ENCODE data around the gene DPCD. TPM values are rescaled to one million over a fixed set of nuclear protein-coding genes. Genes with fewer than 3 reads are reported as not detected.

DPCD gene
- not detected for total RNA-seq
- 1 to 10 TPM in 3 of 4 donors, under 1 TPM in 1; 0.99 to 1.7 (median 1.1) TPM for polyA plus RNA-seq

DNA sequence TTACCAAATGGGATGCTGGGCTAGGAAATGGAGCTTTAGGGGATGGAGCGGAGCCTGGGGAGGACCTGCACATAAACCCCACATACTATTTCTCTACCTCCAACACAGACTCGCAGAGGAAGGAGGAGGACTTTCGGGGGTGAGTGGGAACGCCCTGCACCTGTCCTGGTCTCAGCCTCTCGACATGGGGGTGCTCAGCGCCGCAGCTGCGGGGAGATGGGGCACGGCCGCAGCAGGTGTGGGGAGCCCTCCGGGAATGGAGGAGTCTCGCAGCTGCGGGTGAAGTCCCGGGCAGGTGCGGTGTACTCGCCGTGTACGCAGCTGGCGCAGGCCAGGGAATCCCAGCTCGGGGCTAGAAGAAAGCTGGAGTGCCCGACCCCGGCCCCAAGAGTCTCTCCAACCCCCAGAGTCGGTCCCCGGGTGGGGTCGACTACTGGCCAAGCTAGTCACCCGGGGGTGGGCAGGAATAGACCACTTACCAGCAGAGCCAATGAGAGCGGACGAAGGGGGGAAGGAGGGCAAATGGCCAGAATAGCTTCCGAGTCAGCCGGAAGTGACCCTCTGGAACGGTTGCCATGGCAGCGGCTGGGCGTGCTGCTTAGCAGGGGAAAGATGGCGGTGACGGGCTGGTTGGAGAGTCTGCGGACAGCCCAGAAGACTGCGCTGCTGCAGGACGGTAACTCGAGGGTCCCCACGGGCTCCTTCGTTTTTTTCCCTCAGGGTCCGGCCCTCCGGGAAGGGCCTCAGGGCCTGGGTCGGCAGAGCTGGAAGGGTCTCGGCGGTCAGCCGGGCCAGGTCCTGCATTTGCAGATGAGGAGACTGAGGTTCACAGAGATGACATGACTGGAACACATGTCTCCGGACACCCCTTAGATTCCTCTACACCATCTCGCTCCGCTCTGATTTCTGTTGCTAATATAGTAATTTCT is at the start of gene DPCD, which contains the start of gene POLL:
DPCD (plus strand) TSS at position 597 of the 929 bp plus-strand sequence; CDS start at position 613, 16 bp downstream.
POLL (minus strand) TSS at position 533 of the 929 bp plus-strand sequence. CDS start 897 bp downstream, outside the sequence.
- DNase-seq (peak; percentile 81 to 91 (median 85)), ATAC-seq (ENCODE audit: low read depth in 2 of 2) (peak; percentile 91 to 94)
- Mint-ChIP-seq H3K27ac (peak within 1 kb of the TSS; percentile 77 to 93 (median 87)), H3K36me3 (peaks cover 16% of the 10 kb centered on the region), H3K27me3 (peaks cover 6% of the 10 kb centered on the region), H3K4me3 (peak within 1 kb of the TSS; percentile 94 to 97 (median 95)), H3K9me3 (no peaks in the 10 kb centered on the region), H3K4me1 (peaks cover 0 to 46% (median 28%) of the 10 kb centered on the region in 4 donors)
- Histone ChIP-seq H3K36me3 (ENCODE audit: control insufficient read depth, insufficient read depth, low read length) (peaks cover 10% of the 10 kb centered on the region), H3K4me3 (ENCODE audit: low read depth, low read length) (peak within 1 kb of the TSS; percentile 86), H3K27me3 (ENCODE audit: control insufficient read depth, insufficient read depth, low read length) (no peaks in the 10 kb centered on the region), H3K27ac (ENCODE audit: insufficient read depth, low read length, poor library complexity, severe bottlenecking) (peak within 1 kb of the TSS; percentile 65), H3K4me1 (ENCODE audit: control insufficient read depth, insufficient read depth, low read length, poor library complexity, severe bottlenecking) (peaks cover 21% of the 10 kb centered on the region), H3K9me3 (ENCODE audit: control insufficient read depth in 2 of 2, low read length in 2 of 2) (no peaks in the 10 kb centered on the region)

DNA sequence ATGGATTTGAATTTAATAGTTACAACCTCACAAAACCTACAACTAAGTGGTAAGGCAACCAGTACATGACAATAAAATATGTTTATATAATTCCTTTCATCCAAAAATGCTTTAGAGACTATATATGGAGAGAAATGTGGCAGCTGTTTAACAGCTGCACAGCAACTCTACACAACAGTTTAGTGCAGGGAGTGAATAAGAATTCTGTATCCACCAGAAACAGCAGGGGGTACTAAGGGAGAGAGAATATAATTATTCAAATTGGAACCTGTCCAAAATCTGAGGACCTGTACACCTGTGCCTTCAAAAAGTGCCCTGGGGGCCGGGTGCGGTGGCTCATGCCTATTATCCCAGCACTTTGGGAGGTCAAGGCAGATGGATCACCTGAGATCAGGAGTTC is 49.7 kb upstream of the DPCD start:
- Mint-ChIP-seq H3K4me3 (no peak overlapping the region), H3K27ac (no peak overlapping the region), H3K4me1 (peaks cover 0 to 5% (median 0%) of the 10 kb centered on the region in 4 donors), H3K36me3 (peaks cover 41% of the 10 kb centered on the region), H3K27me3 (no peaks in the 10 kb centered on the region), H3K9me3 (no peaks in the 10 kb centered on the region)
- no peak overlapping the region for H3K27ac ChIP-seq (ENCODE audit: insufficient read depth, low read length, poor library complexity, severe bottlenecking)
- no peaks in the 10 kb centered on the region for H3K27me3 ChIP-seq (ENCODE audit: control insufficient read depth, insufficient read depth, low read length)
- peaks cover 19% of the 10 kb centered on the region for H3K36me3 ChIP-seq (ENCODE audit: control insufficient read depth, insufficient read depth, low read length)
- H3K9me3 ChIP-seq (ENCODE audit: control insufficient read depth in 2 of 2, low read length in 2 of 2): no peaks in the 10 kb centered on the region
- DNase-seq (no peak), ATAC-seq (ENCODE audit: low read depth in 2 of 2) (no peak)
- no peak overlapping the region for H3K4me3 ChIP-seq (ENCODE audit: low read depth, low read length)
- no peaks in the 10 kb centered on the region for H3K4me1 ChIP-seq (ENCODE audit: control insufficient read depth, insufficient read depth, low read length, poor library complexity, severe bottlenecking)

GRCh38 chr10:101545898-101546297 is 42.2 kb upstream of the DPCD start:
- Mint-ChIP-seq H3K9me3 (no peaks in the 10 kb centered on the region), H3K27me3 (no peaks in the 10 kb centered on the region), H3K4me1 (peaks cover 0 to 5% (median 0%) of the 10 kb centered on the region in 4 donors), H3K4me3 (no peak overlapping the region), H3K27ac (no peak overlapping the region), H3K36me3 (peaks cover 31% of the 10 kb centered on the region)
- Histone ChIP-seq H3K36me3 (ENCODE audit: control insufficient read depth, insufficient read depth, low read length) (peaks cover 7% of the 10 kb centered on the region), H3K4me1 (ENCODE audit: control insufficient read depth, insufficient read depth, low read length, poor library complexity, severe bottlenecking) (no peaks in the 10 kb centered on the region), H3K27me3 (ENCODE audit: control insufficient read depth, insufficient read depth, low read length) (no peaks in the 10 kb centered on the region), H3K4me3 (ENCODE audit: low read depth, low read length) (no peak overlapping the region), H3K27ac (ENCODE audit: insufficient read depth, low read length, poor library complexity, severe bottlenecking) (no peak overlapping the region), H3K9me3 (ENCODE audit: control insufficient read depth in 2 of 2, low read length in 2 of 2) (no peaks in the 10 kb centered on the region)
- no peak for DNase-seq
- no peak for ATAC-seq (ENCODE audit: low read depth in 2 of 2)

- Histone ChIP-seq H3K27me3 (ENCODE audit: control insufficient read depth, insufficient read depth, low read length) (no peaks in the 10 kb centered on the region), H3K36me3 (ENCODE audit: control insufficient read depth, insufficient read depth, low read length) (peaks cover 24% of the 10 kb centered on the region), H3K4me1 (ENCODE audit: control insufficient read depth, insufficient read depth, low read length, poor library complexity, severe bottlenecking) (no peaks in the 10 kb centered on the region), H3K9me3 (ENCODE audit: control insufficient read depth in 2 of 2, low read length in 2 of 2) (no peaks in the 10 kb centered on the region), H3K27ac (ENCODE audit: insufficient read depth, low read length, poor library complexity, severe bottlenecking) (no peak overlapping the region), H3K4me3 (ENCODE audit: low read depth, low read length) (no peak overlapping the region)
- Mint-ChIP-seq H3K27ac (no peak overlapping the region), H3K9me3 (no peaks in the 10 kb centered on the region), H3K36me3 (peaks cover 54% of the 10 kb centered on the region), H3K27me3 (no peaks in the 10 kb centered on the region), H3K4me3 (no peak overlapping the region), H3K4me1 (no peaks in the 10 kb centered on the region)
- DNase-seq (no peak), ATAC-seq (ENCODE audit: low read depth in 2 of 2) (no peak)
These were observed 37.2 kb upstream of the DPCD start for GRCh38 chr10:101550965-101551364.

- DNase-seq: no peak
- no peaks in the 10 kb centered on the region for H3K4me1 ChIP-seq (ENCODE audit: control insufficient read depth, insufficient read depth, low read length, poor library complexity, severe bottlenecking)
- no peak overlapping the region for H3K27ac Mint-ChIP-seq
- H3K4me3 Mint-ChIP-seq: no peak overlapping the region
- H3K27me3 Mint-ChIP-seq: no peaks in the 10 kb centered on the region
- H3K4me1 Mint-ChIP-seq: peaks cover 0 to 2% (median under 1%) of the 10 kb centered on the region in 4 donors
- peaks cover 48% of the 10 kb centered on the region for H3K36me3 Mint-ChIP-seq
- no peak overlapping the region for H3K27ac ChIP-seq (ENCODE audit: insufficient read depth, low read length, poor library complexity, severe bottlenecking)
- H3K9me3 ChIP-seq (ENCODE audit: control insufficient read depth in 2 of 2, low read length in 2 of 2): no peaks in the 10 kb centered on the region
- no peaks in the 10 kb centered on the region for H3K27me3 ChIP-seq (ENCODE audit: control insufficient read depth, insufficient read depth, low read length)
- no peak overlapping the region for H3K4me3 ChIP-seq (ENCODE audit: low read depth, low read length)
- H3K9me3 Mint-ChIP-seq: no peaks in the 10 kb centered on the region
- no peak for ATAC-seq (ENCODE audit: low read depth in 2 of 2)
- peaks cover 24% of the 10 kb centered on the region for H3K36me3 ChIP-seq (ENCODE audit: control insufficient read depth, insufficient read depth, low read length)
These were observed 35.7 kb upstream of the DPCD start for GRCh38 chr10:101552442-101552841.

- Histone ChIP-seq H3K27ac (ENCODE audit: insufficient read depth, low read length, poor library complexity, severe bottlenecking) (peak overlapping the region; percentile 8), H3K36me3 (ENCODE audit: control insufficient read depth, insufficient read depth, low read length) (peaks cover 9% of the 10 kb centered on the region), H3K9me3 (ENCODE audit: control insufficient read depth in 2 of 2, low read length in 2 of 2) (no peaks in the 10 kb centered on the region), H3K4me3 (ENCODE audit: low read depth, low read length) (no peak overlapping the region), H3K27me3 (ENCODE audit: control insufficient read depth, insufficient read depth, low read length) (no peaks in the 10 kb centered on the region), H3K4me1 (ENCODE audit: control insufficient read depth, insufficient read depth, low read length, poor library complexity, severe bottlenecking) (peaks cover 14% of the 10 kb centered on the region)
- no peak for ATAC-seq (ENCODE audit: low read depth in 2 of 2)
- Mint-ChIP-seq H3K4me3 (no peak overlapping the region), H3K4me1 (peaks cover 0 to 26% (median 11%) of the 10 kb centered on the region in 4 donors), H3K9me3 (no peaks in the 10 kb centered on the region), H3K36me3 (peaks cover 27% of the 10 kb centered on the region), H3K27me3 (no peaks in the 10 kb centered on the region), H3K27ac (peak overlapping the region in 1 of 3 donors; percentile 54)
- DNase-seq: no peak
These were observed 30.6 kb upstream of the DPCD start for GRCh38 chr10:101557541-101557940.

- Mint-ChIP-seq H3K27me3 (no peaks in the 10 kb centered on the region), H3K9me3 (no peaks in the 10 kb centered on the region), H3K4me3 (peak overlapping the region in 1 of 4 donors; percentile 13), H3K36me3 (peaks cover 20% of the 10 kb centered on the region), H3K4me1 (peaks cover 0 to 26% (median 11%) of the 10 kb centered on the region in 4 donors), H3K27ac (peak overlapping the region in 1 of 3 donors; percentile 54)
- H3K4me3 ChIP-seq (ENCODE audit: low read depth, low read length): no peak overlapping the region
- DNase-seq (peak in 1 of 3 donors; percentile 83), ATAC-seq (ENCODE audit: low read depth in 2 of 2) (peak; percentile 38 to 68)
- peak overlapping the region; percentile 8 for H3K27ac ChIP-seq (ENCODE audit: insufficient read depth, low read length, poor library complexity, severe bottlenecking)
- peaks cover 6% of the 10 kb centered on the region for H3K36me3 ChIP-seq (ENCODE audit: control insufficient read depth, insufficient read depth, low read length)
- H3K27me3 ChIP-seq (ENCODE audit: control insufficient read depth, insufficient read depth, low read length): no peaks in the 10 kb centered on the region
- H3K9me3 ChIP-seq (ENCODE audit: control insufficient read depth in 2 of 2, low read length in 2 of 2): no peaks in the 10 kb centered on the region
- H3K4me1 ChIP-seq (ENCODE audit: control insufficient read depth, insufficient read depth, low read length, poor library complexity, severe bottlenecking): peaks cover 14% of the 10 kb centered on the region
These were observed 29.9 kb upstream of the DPCD start for GRCh38 chr10:101558204-101558603.

Data from CD4-positive, CD25-positive, alpha-beta regulatory T cell (primary cell).